Measurements from ENCODE around the gene MTOR.

Gene MTOR

GRCh38 chr1:11061652-11062365 lies 200.5 kb downstream of the MTOR start:
- DNase-seq (ENCODE audit: low spot score): no peak

- DNase-seq (ENCODE audit: low spot score): peak; percentile 91
These were observed 202.2 kb downstream of the MTOR start, which contains the start of gene SRM for GRCh38 chr1:11059968-11060830. SRM (minus strand) TSS chr1:11060018; CDS start chr1:11059943, 75 bp downstream.

- no peak for DNase-seq (ENCODE audit: low spot score)
These were observed 203.0 kb downstream of the MTOR start for GRCh38 chr1:11059155-11059967.

- no peak for DNase-seq (ENCODE audit: low spot score)
These were observed 203.7 kb downstream of the MTOR start for GRCh38 chr1:11058595-11059154.

- DNase-seq (ENCODE audit: low spot score): no peak
These were observed 204.3 kb downstream of the MTOR start for GRCh38 chr1:11058026-11058425.

- DNase-seq (ENCODE audit: low spot score): no peak
These were observed 204.9 kb downstream of the MTOR start for GRCh38 chr1:11057477-11057876.

All from hematopoietic multipotent progenitor cell treated with erythropoietin and hydrocortisone succinate and interleukin-3 and kit ligand, for 15 days (in vitro differentiated cells).